Activated CD8-positive, alpha-beta T cell treated with anti-CD3 and anti-CD28 coated beads for 36 hours (primary cell): ENCODE data around the gene NIPAL3. TPM values are rescaled to one million over a fixed set of nuclear protein-coding genes. Genes with fewer than 3 reads are reported as not detected.

Experiments
- ATAC-seq: fragments of 200-7000 bp; cut with Tn5 transposase; one replicate; pipeline ENCODE4 v1.10.0; 2021; ENCODE audit warnings: mild to moderate bottlenecking, moderate library complexity
- CTCF ChIA-PET: fragments of 350-600 bp; sonication (Branson Sonifier 250); formaldehyde crosslinking; loops from one replicate; lab custom pipeline; 2021; ENCODE audit warnings: antibody characterized with exemption; lab: Charles Lee
- POLR2A ChIA-PET: fragments of 350-600 bp; sonication (Branson Sonifier 250); formaldehyde crosslinking; loops from one replicate; lab custom pipeline; 2021; ENCODE audit warnings: antibody characterized with exemption; lab: Charles Lee
- DNase-seq: peaks from one replicate; pipeline ENCODE4 v3.0.0-alpha.2; 2020
- H3K27ac Mint-ChIP-seq: one replicate; pipeline ENCODE4 v1.8.0; 2021; ENCODE audit warnings: mild to moderate bottlenecking, mixed read lengths
- H3K27me3 Mint-ChIP-seq: one replicate; pipeline ENCODE4 v1.8.0; 2021; ENCODE audit warnings: mixed read lengths
- H3K36me3 Mint-ChIP-seq: one replicate; pipeline ENCODE4 v1.8.0; 2021; ENCODE audit warnings: low read depth, mixed read lengths
- H3K4me1 Mint-ChIP-seq: one replicate; pipeline ENCODE4 v1.8.0; 2021; ENCODE audit warnings: low read depth, mixed read lengths
- H3K4me3 Mint-ChIP-seq: one replicate; pipeline ENCODE4 v1.8.0; 2021; ENCODE audit warnings: mild to moderate bottlenecking, moderate library complexity, mixed read lengths
- H3K9me3 Mint-ChIP-seq: one replicate; pipeline ENCODE4 v1.8.0; 2021; ENCODE audit warnings: mixed read lengths
- CTCF ChIP-seq: fragments of 200-600 bp; IDR thresholded peaks from one replicate; pipeline ENCODE4 v1.8.0; 2022; ENCODE audit warnings: antibody characterized with exemption, mild to moderate bottlenecking
- intact Hi-C: fragments of 100-400 bp; cut with micrococcal nuclease; formaldehyde crosslinking; loops from one replicate; pipeline ENCODE4 v1.10.0; 2022
- total RNA-seq, 2 experiments: library from RNA; stranded (reverse); gene quantifications; one replicate each; pipeline ENCODE4 v1.2.3, GENCODE V29; 2021

The NIPAL3 gene
- total RNA-seq, 2 experiments from 2014 or later = 33.2 to 33.3 TPM

- DNase-seq (no peak), ATAC-seq (no peak)
- no peak overlapping the region for H3K4me3 Mint-ChIP-seq
These were observed 34.3 kb upstream of the NIPAL3 start for GRCh38 chr1:24381256-24381655.

GRCh38 chr1:24382165-24382577, 33.4 kb upstream of the NIPAL3 start:
- Mint-ChIP-seq H3K4me3 (no peak overlapping the region), H3K9me3 (no peaks in the 10 kb centered on the region), H3K4me1 (peaks cover 26% of the 10 kb centered on the region), H3K36me3 (peaks cover 3% of the 10 kb centered on the region), H3K27me3 (no peaks in the 10 kb centered on the region), H3K27ac (no peak overlapping the region)
- ChIA-PET POLR2A (interaction anchor here (2.1 kb wide), 1 partner anchor 9 kb away, joined by 6 read pairs; no protein-coding TSS in a partner anchor), CTCF (interaction anchor here (1.9 to 3.8 kb wide), 5 partner anchors 10 to 192 kb away, joined by 4 to 28 read pairs (median 12); no protein-coding TSS in a partner anchor)
- no peak for TF ChIP-seq CTCF
- intact Hi-C loops = no loop called here
- ATAC-seq (no peak), DNase-seq (no peak)

More at GRCh38 chr1:24381256-24381655, 34.3 kb upstream of the NIPAL3 start:
- intact Hi-C loops = no loop called here
- no peaks in the 10 kb centered on the region for H3K27me3 Mint-ChIP-seq
- ChIA-PET CTCF (interaction anchor here (2.0 to 3.8 kb wide), 4 partner anchors 11 to 191 kb away, joined by 5 to 28 read pairs (median 14); no protein-coding TSS in a partner anchor), POLR2A (interaction anchor here (2.1 kb wide), 1 partner anchor 10 kb away, joined by 6 read pairs; no protein-coding TSS in a partner anchor)
- H3K4me1 Mint-ChIP-seq = peaks cover 22% of the 10 kb centered on the region
- H3K9me3 Mint-ChIP-seq = no peaks in the 10 kb centered on the region
- no peak overlapping the region for H3K27ac Mint-ChIP-seq
- H3K36me3 Mint-ChIP-seq = peaks cover 3% of the 10 kb centered on the region
- TF ChIP-seq CTCF = no peak

- H3K9me3 Mint-ChIP-seq = no peaks in the 10 kb centered on the region
- POLR2A ChIA-PET = no interaction called here
- ATAC-seq = no peak
These were observed 32.1 kb upstream of the NIPAL3 start for GRCh38 chr1:24383381-24383940.

GRCh38 chr1:24384251-24385090, 31.1 kb upstream of the NIPAL3 start:
- intact Hi-C loops = no loop called here
- ATAC-seq = peak; percentile 90
- H3K9me3 Mint-ChIP-seq = no peaks in the 10 kb centered on the region
- H3K27me3 Mint-ChIP-seq = no peaks in the 10 kb centered on the region
- H3K4me3 Mint-ChIP-seq = no peak overlapping the region
- POLR2A ChIA-PET = interaction anchor here (1.5 kb wide), 1 partner anchor 60 kb away, joined by 6 read pairs; no protein-coding TSS in a partner anchor
- peak overlapping the region; percentile 5 for H3K27ac Mint-ChIP-seq
- DNase-seq = peak; percentile 71
- TF ChIP-seq CTCF = no peak
- H3K4me1 Mint-ChIP-seq = peaks cover 26% of the 10 kb centered on the region
- CTCF ChIA-PET = interaction anchor here (0.6 to 6.0 kb wide), 29 partner anchors 8 to 314 kb away, joined by 3 to 137 read pairs (median 3); partner anchors contain the start of genes NIPAL3 and STPG1
- peaks cover 5% of the 10 kb centered on the region for H3K36me3 Mint-ChIP-seq

More at GRCh38 chr1:24383381-24383940, 32.1 kb upstream of the NIPAL3 start:
- no peak for TF ChIP-seq CTCF
- Mint-ChIP-seq H3K27me3 (no peaks in the 10 kb centered on the region), H3K4me1 (peaks cover 26% of the 10 kb centered on the region), H3K36me3 (peaks cover 3% of the 10 kb centered on the region), H3K4me3 (no peak overlapping the region), H3K27ac (no peak overlapping the region)
- CTCF ChIA-PET = interaction anchor here (0.9 to 6.0 kb wide), 16 partner anchors 9 to 273 kb away, joined by 3 to 137 read pairs (median 8); partner anchors contain the start of gene STPG1
- intact Hi-C loops = no loop called here
- no peak for DNase-seq
